Right renal cortex interstitium (tissue), 3 donors: ENCODE measurements around the gene NAA40. TPM values are rescaled to one million over a fixed set of nuclear protein-coding genes. Genes with fewer than 3 reads are reported as not detected.

Source experiments
- DNase-seq, 3 donors: peaks; one replicate each; pipeline ENCODE4 v3.0.0-alpha.2; 2013; ENCODE audit warnings: low read depth in 3 of 3, low spot score in 2 of 3
- polyA plus RNA-seq, 3 donors: library from polyadenylated mRNA; unstranded; fragments of 120-200 nt; gene quantifications; one replicate each; pipeline ENCODE4 v1.2.1, GENCODE V29; 2013; ENCODE audit not compliant: insufficient read length in 3 of 3

NAA40 gene
- polyA plus RNA-seq, 3 donors: 26.5 to 32.0 (median 30.2) TPM

GRCh38 chr11:63985812-63986155 lies 47.0 kb downstream of the NAA40 start:
- no peak for DNase-seq

GRCh38 chr11:63986156-63986931 lies 47.5 kb downstream of the NAA40 start, which contains the start of gene OTUB1:
Gene OTUB1, plus strand, starts transcription at chr11:63986438. Its CDS starts 19 bp downstream, at chr11:63986457.
- no peak for DNase-seq

- DNase-seq: no peak
Measured at GRCh38 chr11:63986932-63987513, 48.2 kb downstream of the NAA40 start.

GRCh38 chr11:63991558-63991957 lies 52.8 kb downstream of the NAA40 start:
- no peak for DNase-seq

- DNase-seq: no peak
Measured at GRCh38 chr11:63993100-63993499, 54.3 kb downstream of the NAA40 start.

GRCh38 chr11:63993993-63994392 lies 55.2 kb downstream of the NAA40 start:
- DNase-seq: no peak

- DNase-seq: no peak
Measured at GRCh38 chr11:63996512-63996911, 57.7 kb downstream of the NAA40 start.

- DNase-seq: no peak
Measured at GRCh38 chr11:63997104-63997700, 58.4 kb downstream of the NAA40 start.

- no peak for DNase-seq
Measured at GRCh38 chr11:63997801-63998337, 59.1 kb downstream of the NAA40 start.

GRCh38 chr11:63998558-63999348 lies 60.0 kb downstream of the NAA40 start:
- DNase-seq: no peak

- DNase-seq: no peak
Measured at GRCh38 chr11:63999349-64000025, 60.7 kb downstream of the NAA40 start.

- DNase-seq: no peak
Measured at GRCh38 chr11:64000026-64000739, 61.4 kb downstream of the NAA40 start.

GRCh38 chr11:64000740-64001483 lies 62.1 kb downstream of the NAA40 start:
- no peak for DNase-seq

GRCh38 chr11:64001484-64002420 lies 63.0 kb downstream of the NAA40 start:
- DNase-seq: no peak

- no peak for DNase-seq
Measured at GRCh38 chr11:64003807-64004589, 65.2 kb downstream of the NAA40 start.

- DNase-seq: no peak
Measured at GRCh38 chr11:64004590-64004984, 65.8 kb downstream of the NAA40 start.

- DNase-seq: no peak
Measured at GRCh38 chr11:64005691-64006090, 66.9 kb downstream of the NAA40 start.
